Activated CD8-positive, alpha-beta memory T cell treated with anti-CD3 and anti-CD28 coated beads for 24 hours (primary cell): ENCODE results near the gene MGAM2.

Source experiments
- DNase-seq: peaks from one replicate; pipeline ENCODE4 v3.0.0-alpha.2; 2020

MGAM2 gene

DNA sequence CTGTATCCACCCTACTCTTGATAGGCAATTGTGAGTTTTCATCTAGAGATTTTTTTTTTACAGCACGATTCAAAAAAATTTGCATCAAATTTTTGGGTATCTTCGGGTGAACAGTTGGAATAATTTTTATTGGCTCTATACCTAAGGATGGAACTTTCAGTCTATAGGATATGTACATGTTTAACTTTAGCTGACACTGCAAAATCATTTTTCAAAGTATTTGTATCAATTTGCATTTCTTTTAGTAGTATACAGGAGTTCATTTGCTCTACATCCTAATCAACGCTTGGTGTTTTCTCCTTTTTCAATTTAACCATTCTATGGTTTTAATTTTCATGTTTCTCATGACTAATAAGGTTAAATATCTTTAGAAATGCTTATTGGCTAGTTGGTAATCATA, 11.7 kb downstream of the MGAM2 start:
- DNase-seq, result no peak

DNA sequence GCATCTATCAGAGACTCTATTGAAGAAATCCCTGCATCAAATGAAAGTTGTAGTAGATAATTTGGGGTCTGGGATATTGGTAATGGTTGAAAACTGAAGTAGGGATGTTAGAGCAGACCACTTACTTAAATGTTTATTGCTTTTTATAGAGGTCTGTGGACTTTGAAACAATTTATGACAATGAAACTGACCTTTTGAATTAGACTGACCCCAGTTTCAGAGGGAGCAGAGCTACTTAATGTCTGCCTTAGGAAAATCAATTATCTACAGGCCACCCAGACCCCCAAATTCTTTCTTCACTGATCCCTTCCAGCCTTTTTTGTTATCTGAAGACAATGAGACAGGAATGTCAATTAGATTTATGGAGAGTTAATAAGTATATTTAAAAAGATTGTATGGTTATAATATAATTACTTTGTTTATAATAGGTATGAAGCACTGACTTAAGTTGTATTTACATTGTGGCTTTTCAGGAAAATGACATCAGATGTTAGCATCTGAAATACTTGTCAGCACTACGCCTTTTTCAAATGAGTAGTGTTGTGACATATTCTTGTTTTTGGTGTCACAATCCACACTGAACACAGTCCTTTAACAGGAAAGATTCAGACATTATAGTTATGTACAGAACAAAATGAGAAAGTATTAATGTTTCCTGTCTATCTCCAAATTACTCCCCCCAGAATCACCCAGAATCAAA, 13.9 kb downstream of the MGAM2 start:
- no peak for DNase-seq

DNA sequence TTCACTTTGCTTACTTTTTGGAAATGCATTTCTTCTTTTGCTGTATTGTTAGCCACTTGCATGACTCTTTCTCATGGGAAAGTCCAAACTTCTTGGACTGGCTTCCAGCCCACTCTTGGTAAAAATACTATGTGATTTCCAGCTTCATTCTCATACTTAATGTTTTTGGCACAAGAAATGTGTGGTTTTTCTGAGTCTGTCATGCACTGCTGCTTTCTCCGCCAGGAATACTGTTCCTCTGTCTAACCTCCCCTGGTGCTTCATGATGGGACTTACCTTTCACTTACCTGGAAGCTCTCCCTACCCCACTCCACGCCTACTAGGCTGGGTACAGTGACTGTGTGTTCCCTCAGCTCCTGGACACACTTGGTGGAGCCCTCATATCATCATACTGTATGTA, 18.7 kb downstream of the MGAM2 start:
- DNase-seq, result no peak

DNA sequence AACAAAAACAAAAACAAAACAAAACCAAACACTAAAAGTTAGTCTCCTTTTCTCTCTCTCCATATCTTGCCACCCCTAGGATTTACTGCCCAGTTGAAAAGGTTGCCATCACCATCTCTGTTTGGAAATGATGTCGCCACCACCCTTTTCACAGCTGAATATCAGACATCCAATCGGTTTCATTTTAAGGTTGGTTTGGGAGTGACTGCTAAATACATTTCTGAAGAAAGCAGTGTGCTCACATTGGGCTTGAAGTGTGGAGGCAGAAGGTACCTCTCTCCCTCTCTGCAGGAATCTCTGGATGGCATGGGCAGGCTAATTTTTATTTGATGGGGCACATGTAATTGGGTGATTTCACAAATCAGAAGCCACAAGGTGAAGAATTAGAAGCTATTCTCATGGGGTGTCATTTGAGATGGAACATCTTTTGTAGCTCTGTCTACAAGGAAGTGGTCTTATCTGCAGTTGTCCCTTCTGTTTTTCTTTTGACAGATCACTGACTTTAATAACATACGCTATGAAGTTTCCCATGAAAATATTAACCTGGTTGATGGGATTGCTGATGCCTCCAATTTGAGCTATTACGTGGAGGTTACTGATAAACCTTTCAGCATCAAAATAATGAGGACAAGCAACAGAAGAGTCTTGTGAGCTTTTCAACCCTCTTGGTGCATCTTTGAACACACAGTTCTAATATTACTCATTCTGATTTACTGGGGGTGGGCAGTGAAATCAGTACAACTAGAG, 20.1 kb downstream of the MGAM2 start:
- no peak for DNase-seq

DNA sequence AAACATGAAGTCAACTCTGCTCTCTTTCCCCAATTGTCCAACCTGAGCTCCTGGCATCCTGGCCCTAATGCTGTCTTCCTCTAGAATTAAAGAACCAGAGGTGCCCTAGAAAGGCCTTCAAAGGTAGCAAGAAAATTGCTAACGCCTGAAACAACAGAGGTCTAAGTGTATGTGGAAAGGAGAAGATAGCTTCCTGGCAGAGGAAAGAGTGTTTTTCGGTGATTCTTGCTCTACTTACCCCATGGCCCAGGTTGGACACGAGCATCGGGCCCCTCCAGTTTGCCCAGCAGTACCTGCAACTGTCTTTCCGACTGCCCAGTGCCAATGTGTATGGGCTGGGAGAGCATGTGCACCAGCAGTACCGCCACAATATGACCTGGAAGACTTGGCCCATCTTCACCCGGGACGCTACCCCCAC, 22.2 kb downstream of the MGAM2 start:
- DNase-seq, result no peak

DNA sequence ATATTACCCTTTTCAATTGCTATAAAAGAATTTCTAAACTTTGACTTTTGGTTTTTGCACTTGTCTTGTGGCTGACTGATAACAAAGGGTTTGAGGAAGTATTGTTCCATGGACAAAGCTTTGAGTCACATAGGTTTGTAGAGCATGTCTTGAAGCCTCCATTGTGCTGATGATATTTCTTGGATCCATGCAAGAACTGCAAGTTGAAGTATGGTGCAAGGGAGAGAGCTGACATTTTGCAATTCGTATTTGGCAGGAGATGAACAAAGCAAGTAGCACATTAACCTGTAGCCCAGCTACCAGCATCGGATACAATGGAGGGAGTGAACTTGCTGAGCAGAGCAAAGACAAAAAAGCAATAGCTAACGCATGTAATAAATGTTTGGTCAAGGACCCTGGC, 23.4 kb downstream of the MGAM2 start:
- DNase-seq, result no peak

DNA sequence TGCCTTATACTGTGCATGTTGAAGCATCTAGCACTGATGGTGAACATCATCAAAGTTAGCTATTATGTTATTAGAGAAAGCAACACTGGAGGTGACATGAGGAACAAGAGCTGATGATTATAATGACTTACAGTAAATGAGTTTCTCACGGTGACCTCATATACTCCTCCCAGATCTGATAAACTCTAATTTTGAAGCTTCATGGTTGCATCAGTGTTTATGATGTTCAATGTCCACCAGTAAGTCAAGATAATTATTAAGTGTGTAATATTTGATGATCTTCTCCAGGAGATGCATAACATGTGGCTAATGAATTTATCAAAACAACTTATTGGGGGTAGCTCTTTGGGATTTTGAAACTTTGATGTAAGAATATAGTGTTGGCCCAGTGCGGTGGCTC, 27.5 kb downstream of the MGAM2 start:
- DNase-seq, result no peak

DNA sequence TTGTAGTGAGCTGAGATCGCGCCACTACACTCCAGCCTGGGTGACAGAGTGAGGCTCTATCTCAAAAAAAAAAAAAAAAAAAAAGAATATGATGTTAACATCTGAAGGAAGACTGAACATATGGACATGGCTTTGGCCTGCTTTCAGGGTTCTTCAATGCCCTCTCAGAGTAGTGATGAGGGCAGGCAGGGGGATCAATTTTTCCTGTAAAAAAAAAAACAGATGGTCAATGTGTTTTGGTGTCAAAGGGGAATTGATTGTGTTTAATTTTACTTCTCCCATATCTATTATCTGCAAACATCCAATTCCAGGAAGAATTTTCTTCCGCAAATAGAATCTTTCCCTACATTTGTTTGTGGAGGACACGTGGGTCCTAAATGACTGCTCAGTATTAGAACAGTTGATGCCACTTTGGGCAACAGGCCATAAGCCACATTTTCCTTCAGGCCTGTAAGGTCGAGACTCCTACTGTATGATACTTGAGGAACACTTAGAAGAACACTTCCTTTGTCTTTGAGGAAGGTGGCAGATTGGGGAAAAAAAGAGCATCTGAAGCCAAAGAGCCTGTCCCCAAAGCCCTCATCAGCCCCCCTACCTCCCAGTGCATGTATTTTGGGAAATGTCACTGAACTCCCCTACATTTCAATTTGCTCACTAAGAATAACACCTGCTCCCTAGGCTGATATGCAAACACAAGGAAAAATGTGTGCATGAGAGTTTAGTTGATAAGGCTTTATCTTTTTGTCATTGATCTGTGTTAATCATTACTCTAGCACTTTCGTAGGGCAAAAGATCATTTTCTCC, 28.3 kb downstream of the MGAM2 start:
- DNase-seq, result no peak

DNA sequence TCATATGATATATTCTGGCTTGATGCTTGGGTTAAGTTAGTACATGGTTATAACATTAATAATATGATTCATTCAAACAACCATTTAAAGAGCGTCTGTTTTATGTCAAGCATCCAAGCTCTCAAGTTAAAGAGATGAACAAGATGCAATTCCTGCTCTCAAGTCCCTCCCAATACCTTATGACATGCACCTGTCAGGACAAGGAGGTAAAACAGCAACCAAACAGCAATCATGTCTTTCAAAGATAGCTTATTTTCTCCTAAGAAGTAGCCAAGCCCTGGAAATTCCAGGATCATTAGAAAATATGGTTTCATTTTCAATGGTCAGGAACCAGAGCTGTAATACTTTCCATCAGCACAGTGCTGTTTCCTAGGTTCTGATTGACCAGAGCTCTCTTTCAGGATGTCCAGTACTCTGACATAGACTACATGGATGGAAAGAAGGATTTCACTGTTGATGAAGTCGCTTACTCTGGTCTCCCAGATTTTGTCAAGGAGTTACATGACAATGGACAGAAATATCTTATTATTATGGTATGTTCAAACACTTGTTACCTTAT, 29.0 kb downstream of the MGAM2 start:
- no peak for DNase-seq

DNA sequence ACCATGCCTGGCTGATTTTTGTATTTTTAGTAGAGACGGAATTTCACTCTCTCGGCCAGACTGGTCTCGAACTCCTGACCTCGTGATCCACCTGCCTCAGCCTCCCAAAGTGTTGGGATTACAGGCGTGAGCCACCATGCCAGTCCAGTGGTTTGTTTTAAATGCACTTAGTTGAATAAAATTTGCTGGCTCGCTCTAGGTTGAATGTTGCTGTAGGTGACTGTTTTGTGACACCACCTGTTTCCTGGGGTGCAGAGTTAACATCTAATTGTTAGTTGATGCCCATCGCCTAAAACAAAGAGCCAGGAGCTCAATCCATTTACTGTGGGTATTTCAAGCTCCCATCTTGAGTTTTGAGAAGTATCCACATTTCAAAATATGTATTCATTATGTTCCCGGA, 31.2 kb downstream of the MGAM2 start:
- no peak for DNase-seq

DNA sequence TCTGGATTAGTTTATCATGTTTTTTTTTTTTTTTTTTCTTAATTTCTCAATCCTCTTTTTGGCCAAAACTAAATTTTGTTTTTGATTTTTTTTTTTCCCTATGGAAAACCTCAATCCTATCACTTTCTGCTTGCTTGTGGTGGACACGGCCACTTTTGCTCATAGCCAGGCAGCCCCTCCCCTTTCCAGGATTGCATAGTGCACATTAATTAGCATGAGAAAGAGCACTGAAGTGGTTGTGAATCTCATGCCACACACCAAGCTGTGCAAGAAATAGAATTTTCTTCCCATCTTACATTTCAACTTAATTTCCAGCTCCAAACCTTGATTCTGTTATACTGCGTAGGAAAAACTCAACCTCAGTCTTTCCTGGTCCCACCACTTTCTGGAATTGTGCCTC, 34.6 kb downstream of the MGAM2 start:
- no peak for DNase-seq

DNA sequence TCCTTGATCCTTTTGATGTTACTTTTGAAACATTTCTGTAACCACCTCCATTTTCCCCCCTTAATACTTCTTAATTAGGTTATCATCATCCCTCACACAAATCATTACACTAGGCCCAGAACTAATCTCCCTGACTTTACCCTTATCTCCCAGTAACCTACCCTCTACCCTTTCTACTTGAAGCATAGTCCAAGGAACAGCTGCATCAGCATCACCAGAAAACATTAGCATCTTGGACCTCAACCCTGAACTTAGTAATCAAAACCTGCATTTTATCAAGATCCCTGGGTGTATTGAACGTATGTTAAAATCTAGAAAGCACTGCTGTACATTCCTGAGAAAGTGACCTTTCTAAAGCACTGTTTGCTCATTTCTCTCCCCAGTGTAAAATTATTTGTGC, 38.8 kb downstream of the MGAM2 start:
- DNase-seq, result no peak

DNA sequence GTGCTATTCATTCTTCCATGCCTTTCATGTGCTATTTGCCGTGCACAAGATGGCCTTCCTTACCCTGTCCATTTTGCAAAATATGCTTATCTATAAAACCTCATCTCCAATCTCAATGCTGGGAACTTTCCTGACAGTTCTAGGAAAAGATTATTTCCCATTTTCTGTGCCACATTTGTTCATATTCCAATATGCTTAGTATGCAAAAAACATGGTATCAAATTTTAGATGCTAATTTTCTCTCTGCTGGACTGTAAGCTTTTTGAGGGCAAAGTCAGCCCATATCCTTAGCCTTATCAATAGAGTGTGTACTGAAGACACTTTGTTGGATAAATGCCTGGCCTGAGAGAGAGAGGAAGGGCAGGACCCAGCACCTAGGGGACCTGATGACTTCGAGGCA, 39.4 kb downstream of the MGAM2 start:
- DNase-seq, result no peak

DNA sequence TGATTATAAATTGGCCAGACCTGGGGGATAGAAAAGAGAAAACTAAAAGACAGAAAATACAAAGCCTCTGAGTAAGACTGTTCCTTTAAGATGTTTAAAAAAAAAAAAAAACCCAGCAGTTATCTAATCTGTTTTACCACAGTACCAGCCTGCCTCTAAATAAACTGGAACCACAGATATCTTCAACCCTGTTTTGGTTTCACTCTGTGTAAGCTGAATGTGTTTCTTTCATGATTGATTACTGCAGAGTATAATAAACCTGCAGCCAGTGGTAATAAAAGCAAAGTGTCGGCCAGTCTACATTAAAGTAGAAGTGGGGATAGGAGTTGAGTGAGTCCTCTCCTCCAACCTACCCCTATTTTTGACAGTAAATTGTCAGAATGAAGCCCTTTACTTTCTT, 40.6 kb downstream of the MGAM2 start:
- DNase-seq, result no peak

DNA sequence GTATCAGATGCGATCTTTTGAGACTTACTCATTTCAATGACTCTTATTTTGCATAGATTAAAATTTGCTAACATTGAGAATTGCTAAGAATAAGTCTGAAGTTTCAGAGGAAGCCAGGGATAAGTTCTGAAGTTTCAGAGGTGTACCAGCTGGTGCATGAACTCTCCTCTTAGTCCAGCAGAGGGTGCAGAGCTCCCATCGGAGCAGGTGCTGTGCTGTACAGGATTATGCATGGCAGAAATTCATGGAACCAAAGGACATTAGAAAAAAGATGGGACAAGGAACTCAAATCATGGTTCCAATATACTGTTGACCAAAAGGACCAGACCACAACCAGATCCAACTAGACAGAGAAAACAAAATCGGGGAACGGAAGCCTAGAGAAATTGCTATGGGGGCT, 41.9 kb downstream of the MGAM2 start:
- no peak for DNase-seq

DNA sequence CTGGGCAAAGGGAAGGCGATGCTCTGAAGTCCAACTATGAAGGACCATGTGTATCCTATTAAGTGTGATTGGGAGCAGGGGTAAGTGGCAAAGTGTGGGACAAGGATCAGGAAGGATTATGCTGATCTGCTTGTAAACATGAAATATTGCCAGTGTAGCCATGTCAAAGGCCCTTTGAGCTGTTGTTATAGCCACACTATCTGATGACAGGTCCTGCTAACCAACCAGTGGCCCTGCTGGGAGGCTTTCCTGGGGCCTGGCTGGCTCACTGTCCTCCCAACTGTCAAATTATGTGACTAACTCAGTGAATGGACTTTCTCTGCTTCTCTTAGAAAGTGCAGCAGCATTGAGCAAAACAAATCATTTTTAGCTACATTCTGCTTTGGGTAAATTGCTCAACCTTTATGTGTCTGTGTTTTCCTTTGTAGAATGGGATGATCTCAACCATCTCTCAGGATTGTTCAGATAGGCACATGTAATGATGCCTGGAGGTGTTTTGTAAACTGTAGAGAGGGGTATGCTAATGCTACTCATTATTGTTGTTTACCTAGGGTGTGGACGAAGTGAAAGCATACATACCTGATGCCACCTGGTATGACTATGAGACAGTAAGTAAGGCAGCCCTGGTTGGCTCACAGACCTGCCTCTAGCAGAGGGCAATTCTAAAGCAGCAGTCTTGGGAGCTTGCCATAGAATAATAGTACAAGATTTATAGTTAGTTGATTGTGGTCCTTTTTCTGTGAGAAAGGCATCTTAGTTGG, 47.4 kb downstream of the MGAM2 start:
- DNase-seq, result no peak

DNA sequence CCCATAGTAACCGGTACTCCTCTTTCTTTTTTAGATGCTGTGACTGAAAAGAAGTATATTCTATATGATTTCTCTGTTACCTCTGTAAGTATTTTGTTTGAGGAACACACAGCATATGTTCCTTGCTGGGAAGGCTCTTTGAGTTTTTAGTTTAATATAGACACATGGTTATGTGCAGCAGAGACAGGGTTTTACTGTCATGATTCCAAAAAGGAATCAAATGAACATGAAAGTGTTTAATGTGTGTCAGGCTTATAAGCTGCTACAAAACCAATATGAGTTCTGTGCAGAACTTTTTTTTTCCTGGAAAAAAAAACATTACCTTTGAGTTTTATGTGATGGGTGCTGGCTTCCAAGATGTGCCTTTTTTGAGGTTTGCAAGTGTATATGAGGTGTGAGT, 50.4 kb downstream of the MGAM2 start:
- DNase-seq, result no peak

DNA sequence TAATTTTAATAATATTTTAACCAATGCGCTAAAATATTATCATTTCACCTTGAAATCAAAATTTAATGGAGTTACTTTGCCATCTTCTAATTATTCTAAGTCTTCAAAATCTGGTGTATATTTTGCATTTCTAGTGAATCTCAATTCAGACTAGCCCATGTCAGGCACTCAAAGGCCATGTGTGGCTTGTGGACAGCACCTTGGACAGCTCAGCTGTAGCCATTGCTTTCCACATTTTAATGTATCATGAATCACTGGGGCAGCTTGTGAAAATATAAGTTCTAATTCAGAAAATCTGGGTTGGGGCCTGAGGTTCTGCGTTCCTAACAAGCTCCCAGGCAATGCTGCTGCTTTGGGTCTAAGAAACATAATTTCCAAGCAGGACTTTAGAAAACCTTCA, 57.2 kb downstream of the MGAM2 start:
- DNase-seq, result no peak

DNA sequence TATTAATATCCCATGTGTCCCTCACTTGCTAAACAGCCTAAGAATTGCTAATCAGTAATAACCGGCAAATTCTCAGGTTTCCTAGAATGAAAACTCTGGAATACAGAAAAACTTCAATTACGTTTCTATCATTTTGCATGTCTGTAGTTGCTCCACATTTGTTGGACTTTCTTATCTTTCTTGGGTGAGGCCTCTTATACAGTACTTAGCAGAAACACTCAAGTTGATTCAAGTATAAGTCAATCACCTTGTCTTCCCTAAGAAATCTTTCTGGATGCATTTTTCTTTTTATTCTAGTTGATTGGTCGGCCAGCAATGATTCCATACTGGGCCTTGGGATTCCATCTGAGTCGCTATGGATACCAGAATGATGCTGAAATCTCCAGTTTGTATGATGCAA, 61.4 kb downstream of the MGAM2 start:
- no peak for DNase-seq

DNA sequence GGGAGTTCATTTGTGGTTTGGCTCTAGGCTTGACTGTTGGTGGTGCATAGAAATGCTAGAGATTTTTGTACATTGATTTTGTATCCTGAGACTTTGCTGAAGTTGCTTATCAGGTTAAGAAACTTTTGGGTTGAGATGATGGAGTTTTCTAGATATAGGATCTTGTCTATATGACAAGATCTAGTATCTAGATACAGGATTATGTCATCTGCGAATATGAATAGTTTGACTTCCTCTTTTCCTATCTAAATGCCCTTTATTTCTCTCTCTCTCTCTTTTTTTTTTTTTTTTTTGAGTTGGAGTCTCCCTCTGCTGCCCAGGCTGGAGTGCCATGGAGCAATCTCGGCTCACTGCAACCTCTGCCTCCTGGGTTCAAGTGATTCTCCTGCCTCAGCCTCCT, 62.9 kb downstream of the MGAM2 start:
- no peak for DNase-seq

DNA sequence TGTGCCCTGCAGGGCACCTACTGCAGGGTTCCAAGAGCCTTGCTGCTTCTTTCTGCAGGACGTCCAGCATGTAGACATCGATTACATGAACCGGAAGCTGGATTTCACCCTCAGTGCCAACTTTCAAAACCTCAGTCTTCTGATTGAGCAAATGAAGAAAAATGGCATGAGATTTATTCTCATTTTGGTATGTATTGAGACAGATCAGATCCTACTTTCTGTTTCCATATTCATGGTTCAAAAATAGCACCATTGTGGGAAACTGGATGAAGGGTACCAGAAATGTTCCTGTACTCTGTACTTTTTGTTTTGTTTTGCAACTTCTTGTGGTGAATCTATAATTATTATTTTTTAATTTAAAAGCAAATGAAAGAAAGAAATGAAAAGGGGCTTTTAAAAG, 64.1 kb downstream of the MGAM2 start:
- no peak for DNase-seq

DNA sequence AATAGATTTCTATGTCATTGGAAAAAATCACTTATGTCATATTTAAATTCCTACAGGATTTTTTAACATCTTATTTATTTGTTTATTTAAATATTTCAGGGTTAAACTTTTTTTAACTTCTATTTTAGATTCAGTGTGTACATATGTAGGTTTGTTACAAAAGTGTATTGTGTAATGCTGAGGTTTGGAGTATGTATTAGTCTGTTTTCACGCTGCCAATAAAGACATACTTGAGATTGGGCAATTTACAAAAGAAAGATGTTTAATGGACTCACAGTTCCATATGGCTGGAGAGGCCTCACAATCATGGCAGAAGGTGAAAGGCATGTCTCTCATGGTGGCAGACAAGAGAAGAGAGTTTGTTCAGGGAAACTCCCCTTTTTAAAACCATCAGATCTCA, 65.4 kb downstream of the MGAM2 start:
- DNase-seq, result no peak

DNA sequence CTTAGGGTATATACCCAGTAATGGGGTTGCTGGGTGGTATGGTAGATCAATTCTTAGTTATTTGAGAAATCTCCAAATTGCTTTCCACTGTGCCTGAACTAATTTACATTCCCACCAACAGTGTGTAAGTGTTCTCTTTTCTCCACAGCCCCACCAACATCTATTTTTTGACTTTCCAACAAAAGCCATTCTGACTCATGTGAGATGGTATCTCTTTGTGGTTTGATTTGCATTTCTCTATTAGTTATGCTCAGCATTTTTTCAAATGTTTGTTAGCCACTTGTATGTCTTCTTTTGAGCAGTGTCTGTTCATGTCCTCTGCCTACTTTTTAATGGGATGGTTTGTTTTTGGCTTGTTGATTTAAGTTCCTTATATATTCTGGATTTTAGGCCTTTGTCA, 66.4 kb downstream of the MGAM2 start:
- no peak for DNase-seq
